A172 (cell line): ENCODE results near the gene CLOCK. TPM values are rescaled to one million over a fixed set of nuclear protein-coding genes. Genes with fewer than 3 reads are reported as not detected.

Experiments
- DNase-seq: peaks from one replicate; pipeline ENCODE4 v3.0.0-alpha.2; 2015; ENCODE audit warnings: low spot score
- total RNA-seq: library from RNA; depleted of rRNA; stranded (reverse); fragments of >200 nt; shearing (Covaris generic); gene quantifications from 2 replicates; pipeline ENCODE4 v1.2.3, GENCODE V29; 2014

The CLOCK gene
- total RNA-seq, 1 experiment from 2014 or later = 35.1 TPM

DNA sequence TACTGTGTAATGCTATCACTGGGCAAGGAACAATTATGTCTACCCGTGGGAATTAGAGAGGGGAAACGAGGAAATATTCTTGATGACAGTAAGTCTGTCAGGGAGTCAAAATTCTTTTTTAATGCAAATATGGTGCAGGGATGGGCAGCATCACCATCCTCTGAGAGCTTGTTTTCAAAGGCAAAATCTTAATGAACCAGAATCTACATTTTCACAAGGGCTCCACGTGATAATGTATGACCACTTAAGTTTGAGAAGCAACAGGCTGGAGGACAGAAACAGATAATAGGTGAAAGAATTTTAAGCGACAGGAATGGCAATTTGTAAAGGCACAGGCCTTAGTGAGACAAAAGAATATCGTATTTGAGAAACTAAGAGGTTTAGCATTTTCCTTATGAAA is 63.4 kb downstream of the CLOCK start:
- DNase-seq = no peak

DNA sequence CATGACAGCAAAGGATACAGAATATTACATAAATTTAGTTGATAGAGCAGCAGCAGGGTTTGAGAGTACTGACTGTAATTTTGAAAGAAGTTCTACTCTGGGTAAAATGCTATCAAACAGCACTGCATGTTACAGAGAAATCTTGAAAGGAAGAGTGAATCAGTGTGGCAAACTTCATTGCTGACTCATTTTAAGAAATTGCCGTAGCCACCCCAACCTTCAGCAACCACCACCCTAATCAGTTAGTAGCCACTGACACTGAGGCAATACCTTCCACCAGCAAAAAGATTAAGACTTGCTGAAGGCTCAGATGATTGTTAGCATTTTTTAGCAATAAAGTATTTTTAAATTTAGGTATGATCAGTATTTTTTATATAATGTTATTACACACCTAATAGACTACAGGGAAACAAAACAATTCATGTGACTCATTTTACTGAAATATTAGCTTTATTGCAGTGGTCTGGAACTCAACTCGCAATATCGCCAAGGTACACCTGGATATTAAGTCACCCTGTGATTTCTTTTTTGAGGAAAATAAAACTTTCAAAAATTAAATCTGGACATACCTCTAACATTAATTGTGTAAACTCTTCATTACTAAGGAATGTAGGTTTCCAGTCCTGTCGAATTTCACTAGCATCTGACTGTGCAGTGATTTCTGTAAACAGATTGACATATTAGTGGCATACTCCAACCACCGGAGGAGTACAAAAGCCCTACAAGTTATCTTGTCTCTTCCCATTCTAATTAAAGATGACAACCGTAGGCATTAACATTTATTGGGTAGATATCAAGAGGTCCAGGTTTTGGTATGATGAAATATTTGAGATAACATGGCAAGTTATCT is 71.1 kb downstream of the CLOCK start:
- DNase-seq = peak; percentile 71

DNA sequence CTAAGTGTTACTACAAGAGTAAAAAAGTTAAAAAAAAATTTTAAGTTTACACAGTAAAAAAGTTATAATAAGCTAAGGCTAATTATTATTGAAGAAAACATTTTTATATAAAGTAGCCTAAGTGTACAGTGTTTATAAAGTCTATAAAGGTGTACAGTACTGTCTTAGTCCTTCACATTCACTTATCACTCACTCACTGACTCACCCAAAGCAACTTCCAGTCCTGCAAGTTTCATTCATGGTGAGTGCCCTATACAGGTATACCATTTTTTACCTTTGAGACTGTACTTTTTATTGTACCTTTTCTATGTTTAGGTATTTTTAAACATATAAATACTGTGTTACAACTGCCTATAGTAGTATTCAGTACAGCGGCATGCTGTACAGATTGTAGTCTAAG is 76.7 kb downstream of the CLOCK start:
- DNase-seq = no peak

DNA sequence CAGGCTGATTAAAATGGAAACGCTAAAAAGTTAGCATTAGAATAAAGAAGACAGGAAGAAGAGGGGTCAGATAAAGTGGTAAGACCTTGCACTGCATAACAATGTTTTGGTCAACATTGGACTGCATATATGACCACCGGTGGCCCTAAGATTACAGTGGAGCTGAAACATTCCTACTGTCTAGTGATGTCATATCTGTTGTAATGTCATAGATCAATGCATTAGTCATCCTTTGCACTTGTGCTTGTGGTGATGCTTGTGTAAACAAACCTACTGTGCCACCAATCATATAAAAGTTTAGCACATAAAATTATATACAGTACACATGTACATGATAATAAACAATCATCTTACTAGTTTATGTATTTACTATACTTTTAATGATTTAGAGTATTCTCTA is 78.0 kb downstream of the CLOCK start:
- DNase-seq = peak; percentile 60

DNA sequence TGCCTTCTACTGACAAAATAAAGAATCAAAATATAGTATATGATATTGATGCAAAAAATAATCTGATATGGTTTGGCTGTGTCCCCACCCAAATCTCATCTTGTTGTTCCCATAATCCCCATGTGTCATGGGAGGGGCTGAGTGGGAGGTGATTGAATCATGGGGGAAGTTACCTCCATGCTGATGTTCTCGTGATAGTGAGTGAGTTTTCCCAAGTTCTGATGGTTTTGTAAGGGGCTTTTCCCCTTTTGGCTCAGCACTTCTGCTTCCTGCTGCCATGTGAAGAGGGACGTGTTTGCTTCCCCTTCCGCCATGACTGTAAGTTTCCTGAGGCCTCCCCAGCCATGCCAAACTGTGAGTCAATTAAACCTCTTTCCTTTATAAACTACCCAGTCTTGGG is 80.7 kb downstream of the CLOCK start:
- DNase-seq = no peak

DNA sequence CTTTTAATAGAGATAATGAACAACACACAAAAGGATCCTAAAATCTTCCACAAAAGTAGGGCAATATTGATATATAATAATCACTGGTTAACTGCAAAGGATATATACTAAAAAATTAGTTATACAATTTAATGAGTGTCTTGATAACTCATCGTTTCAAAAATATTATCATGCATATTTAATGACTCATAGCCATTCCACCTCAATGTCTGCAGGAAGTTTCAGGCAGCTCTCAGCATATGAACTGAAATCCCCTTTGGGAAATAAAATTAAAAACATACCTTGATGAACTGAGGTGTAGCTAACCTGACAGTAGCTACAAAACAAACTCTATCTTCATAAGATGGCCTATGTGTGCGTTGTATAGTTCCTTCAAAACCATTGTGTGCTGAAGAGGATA is 88.1 kb downstream of the CLOCK start:
- DNase-seq = no peak

DNA sequence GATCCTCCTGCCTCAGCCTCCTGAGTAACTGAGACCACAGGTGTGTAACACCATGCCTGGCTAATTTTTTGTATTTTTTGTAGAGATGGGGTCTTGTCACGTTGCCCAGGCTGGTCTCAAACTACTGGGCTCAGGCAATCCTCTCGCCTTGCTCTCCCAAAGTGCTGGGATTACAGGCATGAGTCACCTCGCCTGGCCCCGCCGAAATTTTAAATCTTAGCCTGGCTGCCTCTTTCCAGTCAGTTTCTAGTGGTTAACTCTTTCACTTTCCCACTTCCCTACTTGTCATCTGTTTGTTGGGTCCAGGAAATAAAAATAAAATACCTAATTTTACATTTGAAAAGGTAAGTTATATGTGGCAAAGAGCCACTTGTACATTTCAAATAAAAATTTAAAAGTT is 88.5 kb downstream of the CLOCK start:
- peak; percentile 66 for DNase-seq

DNA sequence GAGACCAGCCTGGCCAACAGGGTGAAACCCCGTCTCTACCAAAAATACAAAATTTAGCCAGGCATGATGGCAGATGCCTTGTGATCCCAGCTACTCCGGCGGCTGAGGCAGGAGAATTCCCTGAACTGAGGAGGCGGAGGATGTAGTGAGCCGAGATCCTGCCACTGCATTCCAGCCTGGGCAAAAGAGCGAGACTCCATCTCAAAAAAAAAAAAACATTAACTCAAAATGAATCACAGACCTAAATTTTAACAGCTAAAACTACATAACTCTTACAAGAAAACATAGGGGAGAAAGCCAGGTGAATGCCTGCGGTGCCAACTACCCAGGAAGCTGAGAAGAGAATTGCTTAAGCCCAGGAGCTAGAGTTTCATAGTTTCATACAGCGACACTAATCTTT is 96.1 kb downstream of the CLOCK start:
- no peak for DNase-seq

DNA sequence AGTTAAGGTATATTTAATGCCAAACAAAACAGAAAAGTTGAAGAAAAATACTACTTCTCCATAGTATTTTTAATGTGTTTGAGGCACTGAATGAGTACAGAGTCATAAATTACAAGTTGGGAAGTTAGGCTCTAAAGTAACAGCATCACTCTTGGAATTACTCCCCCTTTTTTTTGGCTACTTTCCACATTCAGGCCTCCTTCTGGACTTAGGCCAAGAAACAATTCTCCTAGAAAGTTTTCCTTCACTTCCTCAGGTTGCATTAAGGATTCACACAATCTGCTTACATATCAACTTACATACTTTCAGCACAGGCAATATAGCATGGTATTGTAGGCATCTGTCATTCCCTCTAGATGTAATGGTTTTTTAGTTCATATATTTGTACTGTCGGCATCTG is 98.9 kb downstream of the CLOCK start:
- no peak for DNase-seq

DNA sequence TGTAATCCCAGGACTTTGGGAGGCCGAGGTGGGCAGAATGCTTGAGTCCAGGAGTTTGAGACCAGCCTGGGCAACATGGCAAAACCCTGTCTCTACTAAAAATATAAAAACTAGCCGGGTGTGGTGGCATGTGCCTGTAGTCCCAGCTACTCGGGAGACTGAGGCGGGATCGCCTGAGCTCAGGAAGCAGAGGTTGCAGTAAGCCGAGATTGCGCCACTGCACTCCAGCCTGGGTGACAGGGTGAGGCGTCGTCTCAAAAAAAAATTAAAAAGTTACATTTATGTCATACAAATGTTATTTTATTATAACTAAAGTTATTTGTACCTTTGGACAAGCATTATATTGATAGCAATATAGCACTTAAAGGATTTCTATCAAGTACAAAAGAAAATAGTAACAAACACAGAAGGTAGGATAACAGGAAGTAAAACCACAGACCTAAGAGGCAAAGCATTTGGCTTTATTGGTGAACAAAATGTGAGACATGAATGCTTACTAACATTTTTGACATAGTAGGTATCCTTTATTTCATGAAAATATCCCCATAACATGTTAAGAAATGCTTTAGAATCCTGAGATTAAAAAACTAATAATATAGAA is 99.5 kb downstream of the CLOCK start:
- no peak for DNase-seq

DNA sequence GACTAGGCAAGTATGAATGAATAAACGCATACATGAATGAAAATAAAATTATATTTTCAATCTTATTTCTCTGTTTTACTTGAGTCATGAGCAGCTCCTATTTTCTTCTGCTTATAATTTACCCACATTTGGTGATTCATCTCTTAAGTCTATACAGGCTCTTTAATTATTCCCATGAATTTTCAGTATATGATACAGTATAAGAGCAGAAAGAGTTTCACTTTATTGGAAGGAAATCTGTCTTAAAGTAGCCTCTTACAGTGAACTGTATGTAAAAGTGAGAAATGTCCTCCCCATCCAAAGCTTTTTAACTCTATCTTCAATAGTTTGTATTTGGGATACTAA is 100.2 kb downstream of the CLOCK start:
- no peak for DNase-seq

DNA sequence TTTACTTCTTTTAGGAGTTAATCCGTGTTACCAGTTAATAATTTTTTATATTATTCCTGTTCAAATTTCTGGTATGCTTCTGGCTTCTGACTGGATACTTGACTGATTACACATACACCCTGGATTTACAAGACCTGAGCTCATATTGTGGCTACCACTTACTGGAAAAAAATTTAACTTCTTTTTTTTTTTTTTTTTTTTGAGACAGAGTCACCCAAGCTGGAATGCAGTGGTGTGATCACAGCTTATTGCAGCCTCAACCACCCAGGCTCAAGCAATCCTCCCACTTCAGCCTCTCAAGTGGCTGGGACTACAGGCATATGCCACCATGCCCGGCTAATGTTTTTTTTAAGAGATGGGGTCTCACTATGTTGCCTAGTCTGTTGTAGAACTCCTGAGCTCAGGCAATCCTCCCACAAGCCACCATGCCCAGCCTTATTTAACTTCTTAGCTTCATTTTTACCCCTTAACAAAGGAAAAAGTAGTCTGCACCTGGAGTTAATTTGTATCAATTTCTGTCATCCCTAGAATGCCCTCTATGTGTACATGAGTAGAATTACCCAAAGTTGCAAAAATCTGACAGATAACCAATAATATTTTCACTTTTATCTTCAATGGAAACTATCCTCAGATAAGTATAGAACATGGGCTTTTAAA is 100.7 kb downstream of the CLOCK start:
- peak; percentile 26 for DNase-seq

DNA sequence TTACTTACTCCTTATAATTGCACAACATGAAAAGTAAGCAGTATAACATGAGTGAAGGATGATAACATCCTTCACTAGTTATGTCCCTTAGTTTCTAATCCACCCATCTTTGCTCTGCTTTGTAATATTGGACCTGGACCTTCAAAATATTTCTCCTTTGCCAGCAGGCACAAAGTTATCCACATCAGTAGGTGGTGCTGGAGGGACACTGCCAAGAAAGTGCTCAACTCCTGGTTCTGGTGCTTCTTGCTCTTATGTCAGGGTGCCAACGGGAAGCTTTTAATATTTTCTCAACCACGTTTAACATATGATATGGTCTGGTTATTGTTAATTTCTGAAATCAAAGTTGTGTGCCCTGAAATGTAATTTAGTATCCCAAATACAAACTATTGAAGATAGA is 101.9 kb downstream of the CLOCK start:
- DNase-seq = peak; percentile 53

DNA sequence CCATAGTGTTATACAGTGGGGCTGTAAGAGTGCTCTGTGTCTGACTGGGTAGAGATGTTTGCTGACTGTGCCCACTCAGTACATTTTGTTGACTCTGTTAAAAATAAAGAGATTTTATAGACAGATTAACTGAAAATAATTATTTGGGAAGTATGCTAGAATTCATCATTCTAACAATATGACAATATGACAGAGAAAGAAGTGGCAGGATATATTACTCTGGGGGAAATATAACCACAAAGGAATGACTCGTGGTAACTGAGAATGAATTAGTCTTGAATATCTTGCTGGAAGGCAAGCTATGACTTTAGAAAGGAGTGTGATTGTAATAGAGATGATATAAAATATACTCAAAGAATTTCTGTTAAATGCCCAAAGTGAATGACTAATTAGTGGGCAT is 104.2 kb downstream of the CLOCK start:
- no peak for DNase-seq

DNA sequence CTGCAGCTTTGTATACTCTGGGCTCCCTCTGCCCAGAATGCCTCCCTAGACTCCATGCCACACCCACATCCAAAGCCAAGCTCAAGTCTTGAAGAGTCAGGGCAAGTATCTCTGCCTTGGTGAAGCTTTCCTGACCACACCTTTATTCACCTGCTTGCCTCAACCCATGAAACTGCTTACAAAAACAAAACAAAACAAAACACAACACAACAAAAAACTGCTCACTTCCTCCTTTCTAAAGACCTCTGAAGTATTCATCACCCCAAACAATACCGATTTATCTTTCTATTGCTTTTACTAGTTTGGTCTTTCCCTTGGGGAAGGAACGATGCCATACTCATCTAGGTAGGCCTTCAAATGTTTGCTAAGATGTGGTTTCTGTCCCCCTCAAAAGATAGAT is 105.9 kb downstream of the CLOCK start:
- no peak for DNase-seq

DNA sequence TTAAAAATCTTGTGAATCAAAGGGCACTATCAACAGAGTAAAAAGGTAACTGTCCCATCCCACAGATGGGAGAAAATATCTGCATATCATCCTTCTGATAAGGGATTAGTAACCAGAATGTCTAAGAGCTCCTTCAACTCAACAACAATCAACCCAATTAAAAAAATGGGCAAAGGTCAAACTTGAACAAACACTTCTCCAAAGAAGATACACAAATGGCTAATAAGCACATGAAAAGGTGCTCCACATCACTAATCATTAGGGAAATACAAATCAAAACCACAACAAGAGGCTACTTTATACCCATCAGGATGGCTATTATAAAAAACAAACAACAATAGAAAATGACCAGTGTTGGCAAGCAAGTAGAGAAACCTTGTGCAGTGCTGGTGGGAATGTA is 107.7 kb downstream of the CLOCK start:
- no peak for DNase-seq

DNA sequence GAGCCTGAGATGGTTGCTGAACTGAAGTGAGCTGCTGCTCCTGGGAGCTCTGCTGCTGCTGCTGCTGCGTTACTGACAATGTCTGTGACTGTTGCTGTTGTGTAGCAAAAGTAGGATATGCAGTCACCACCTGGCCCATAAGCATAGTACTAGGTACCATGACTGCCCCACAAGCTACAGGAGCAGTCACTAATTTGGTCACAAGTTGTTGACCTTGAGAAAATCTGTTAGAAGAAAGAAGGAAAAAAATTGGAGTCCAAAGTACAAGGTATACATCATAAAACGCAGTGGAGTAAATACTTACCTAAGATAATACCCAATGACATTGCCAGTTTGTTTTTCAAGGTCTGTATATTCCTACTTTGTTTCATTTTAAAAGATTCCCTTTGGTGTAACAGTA is 108.4 kb downstream of the CLOCK start:
- DNase-seq = no peak

DNA sequence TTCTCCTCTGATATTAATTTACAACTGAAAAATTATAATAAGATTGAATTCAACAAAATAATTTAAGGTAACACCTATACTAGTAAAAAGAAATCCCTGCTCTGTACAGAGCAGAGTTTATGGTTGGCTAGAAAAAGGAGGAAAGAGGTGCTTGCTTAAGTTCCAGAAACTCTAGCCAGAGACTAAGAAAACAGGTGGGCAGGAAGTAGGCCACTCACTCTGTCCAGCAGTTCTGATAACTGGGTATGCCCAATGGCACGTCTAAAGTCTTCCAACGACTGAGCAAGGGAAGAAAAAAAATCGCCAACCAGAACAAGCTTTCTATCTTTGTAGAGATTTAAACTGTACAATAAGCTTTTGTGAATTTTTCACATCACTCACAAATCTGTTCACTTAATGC is 108.9 kb downstream of the CLOCK start:
- no peak for DNase-seq

DNA sequence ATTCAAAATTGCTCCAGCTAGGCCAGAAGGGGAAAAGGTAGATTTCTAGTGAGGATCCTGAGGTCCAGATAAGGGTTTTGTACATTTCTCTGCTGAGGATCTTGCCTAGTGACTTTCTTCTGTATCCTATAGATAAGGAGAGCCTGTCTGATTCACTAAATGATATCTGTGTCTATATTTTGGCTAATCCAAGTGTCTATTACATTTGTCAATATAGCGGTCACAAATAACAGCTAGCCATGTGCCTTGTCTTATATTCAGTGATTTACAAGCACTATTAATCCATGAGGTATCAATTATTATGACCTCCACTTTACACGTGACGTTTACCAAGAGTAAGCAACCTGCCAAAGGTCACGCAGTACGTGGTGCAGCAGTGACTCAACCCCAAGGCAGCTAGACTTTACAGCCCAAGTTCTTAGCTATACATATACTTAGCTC is 109.3 kb downstream of the CLOCK start:
- DNase-seq = no peak

DNA sequence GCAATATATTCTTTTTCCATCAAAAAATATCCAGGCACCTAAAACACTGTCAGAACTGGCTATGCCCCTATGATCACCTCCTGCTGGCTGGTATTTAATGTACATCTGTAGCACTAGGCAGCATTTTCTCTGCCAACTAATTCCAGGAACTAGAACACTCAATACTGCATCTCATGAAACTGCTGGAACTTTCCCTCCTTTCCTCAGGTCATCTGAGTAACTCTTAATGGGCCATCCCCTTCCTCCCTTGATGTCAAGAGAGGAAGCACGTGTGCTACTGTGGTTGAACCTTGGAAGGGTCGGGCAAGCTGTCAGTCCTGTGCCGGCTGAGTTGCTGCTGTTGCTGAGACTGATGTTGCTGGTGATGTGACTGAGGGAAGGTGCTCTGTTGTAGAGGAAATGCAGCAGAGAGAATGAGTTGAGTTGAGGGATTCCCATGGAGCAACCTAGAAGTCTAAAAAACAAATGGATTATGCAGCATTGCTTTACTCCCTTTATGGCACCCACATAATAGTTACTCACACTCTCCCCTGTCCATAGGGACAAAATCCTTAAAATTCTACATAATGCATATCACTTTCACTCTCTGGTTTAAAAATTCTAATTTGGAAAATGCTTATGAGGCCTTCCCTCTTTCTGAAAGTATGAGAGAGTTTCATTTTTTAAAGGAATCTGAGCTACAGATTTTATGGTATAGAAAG is 111.4 kb downstream of the CLOCK start:
- no peak for DNase-seq

DNA sequence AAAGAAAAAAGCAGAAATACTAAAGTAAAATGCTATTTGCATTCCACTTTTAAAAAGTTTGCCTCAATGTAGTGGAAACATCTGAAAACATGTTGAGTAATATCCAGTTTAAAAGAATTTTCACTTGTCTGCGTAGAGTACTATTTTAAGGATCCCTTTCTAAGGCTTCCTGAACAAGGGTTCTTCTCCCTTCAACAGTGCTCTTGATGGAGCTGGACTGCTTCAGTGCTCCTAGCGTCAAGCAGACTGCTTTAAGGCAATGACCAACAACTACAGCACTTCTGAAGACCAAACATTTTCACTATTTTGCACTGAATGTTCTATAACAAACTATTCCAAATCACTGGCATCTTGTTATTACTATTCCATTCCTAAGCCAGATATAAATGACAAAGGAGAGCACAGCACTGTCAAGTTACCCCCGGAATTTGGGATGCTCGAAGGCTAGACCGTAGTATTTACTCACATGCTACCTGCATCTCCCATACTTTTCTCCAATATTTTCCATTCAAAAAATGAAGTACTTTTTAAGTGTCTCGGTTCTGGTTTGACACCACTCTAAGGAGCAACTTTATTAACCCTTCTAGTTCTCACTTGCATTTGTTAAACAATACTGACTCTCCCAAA is 114.9 kb downstream of the CLOCK start:
- DNase-seq = no peak

DNA sequence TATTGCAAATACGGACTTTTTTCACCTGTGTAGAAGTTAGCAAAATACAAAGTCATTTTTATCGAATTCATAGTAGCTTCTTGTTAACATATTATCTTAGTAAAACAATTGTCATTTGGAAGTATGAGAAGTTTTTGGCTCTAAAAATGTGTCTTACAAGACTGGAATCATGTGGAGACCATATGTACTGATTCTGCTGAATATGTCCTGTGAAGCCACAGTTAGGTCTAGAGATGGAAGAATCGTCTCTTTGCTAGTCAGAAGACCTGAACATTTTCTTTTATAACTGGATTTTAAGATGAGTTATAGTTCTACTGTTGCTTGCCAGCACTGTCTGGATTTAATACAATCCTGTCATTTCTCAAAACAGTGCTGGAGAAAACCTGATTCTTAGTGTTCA is 121.9 kb downstream of the CLOCK start:
- DNase-seq = no peak
